GM18519 (cell line): Measurements from ENCODE around the gene BPTF.
"Not testable (repeated sequence)": the region's sequence is repeated elsewhere in the genome, so short reads cannot be mapped to it uniquely, and the experiment has no call there.

Experiments used
- ATAC-seq: cut with Tn5 transposase; IDR thresholded peaks from one replicate; pipeline ENCODE4 v1.9.1; 2021; ENCODE audit warnings: mild to moderate bottlenecking, moderate library complexity; ENCODE audit not compliant: unreplicated experiment, low FRiP score

The BPTF gene

DNA sequence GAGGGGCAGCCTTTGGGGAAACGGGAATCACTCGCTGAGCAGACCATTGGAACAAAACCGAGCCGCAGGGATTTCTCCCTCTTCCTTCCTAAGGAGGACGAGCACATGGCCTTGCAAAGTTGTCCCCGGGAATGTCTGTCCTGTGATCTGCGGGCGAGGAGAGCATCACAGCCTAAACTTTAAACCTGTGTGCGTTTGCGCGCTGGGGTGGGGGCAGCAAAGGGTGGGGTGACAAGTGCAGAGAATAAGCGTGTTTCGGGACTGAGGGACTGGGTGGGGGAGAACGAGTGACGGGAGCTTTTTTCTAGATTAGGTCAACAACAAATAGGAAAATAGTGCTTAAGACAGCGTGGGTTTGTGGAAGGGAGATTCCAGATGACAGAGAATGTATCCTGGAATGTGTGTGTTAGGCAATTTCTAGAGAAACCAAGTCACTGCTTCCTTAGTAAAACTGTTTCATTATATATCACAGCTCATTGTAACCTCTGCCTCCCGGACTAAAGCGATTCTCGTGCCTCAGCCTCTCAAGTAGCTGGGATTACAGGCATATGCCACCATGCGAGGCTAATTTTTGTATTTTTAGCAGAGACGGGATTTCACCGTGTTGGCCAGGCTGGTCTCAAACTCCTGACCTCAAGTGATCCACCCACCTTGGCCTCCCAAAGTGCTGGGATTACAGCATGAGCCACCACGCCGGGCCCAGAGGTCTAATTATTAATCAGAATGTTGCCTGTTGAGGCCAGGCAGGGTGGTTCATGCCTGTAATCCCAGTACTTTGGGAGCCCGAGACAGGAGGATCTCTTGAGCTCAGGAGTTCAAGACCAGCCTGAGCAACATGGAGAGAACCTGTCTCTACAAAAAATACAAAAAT, 171.2 kb downstream of the BPTF start, which contains the start of gene C17orf58:
Gene C17orf58, minus strand, starts transcription at position 169 of the 871 bp plus-strand sequence. CDS start 271 bp downstream, outside the sequence.
- not testable (repeated sequence) for ATAC-seq

DNA sequence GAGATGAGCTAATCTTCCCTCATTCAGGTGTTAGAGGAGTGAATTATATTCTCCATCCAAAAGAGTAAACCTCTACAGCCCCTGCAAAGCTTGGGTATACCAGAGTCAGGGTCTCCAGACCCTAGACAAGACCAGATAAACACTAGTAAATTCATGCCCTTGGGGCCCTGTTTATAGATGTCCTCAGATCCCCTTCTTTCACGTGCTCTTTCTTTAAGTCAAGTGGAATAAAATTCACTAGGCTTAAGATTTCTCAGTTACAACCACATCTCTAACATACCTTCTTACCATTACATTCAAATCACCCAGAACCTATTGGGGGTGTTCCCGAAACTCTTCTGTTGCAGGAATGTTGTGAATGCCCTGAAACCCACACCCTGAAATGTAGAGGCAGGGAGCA, 173.2 kb downstream of the BPTF start:
- no peak for ATAC-seq

DNA sequence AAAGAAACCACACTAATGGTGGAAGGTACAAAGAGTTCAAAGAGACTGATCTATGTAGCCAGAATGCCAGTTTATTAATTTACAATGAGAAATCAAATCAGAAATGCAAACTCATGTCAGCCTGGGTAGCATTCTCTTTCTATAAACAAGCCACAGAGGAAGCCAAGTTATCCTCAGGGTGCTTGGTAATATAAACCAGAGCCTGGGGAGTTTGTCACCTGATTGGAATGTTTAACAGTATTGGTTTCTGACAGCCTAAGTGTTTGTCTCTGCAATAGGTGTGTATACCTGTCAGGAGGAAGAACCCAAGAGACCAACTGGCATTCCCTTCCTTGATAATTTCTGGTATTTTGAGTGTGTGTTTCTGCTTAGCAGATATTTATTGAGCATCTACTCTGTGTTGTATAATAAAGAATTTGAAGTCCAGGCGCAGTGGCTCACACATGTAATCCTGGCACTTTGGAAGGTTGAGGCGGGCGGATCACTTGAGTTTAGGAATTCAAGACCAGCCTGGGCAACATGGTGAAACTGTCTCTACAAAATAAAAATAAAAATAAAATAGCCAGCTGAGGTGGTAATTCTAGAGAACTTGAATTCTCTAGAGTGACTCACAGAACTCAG, 174.1 kb downstream of the BPTF start:
- ATAC-seq, result no peak

DNA sequence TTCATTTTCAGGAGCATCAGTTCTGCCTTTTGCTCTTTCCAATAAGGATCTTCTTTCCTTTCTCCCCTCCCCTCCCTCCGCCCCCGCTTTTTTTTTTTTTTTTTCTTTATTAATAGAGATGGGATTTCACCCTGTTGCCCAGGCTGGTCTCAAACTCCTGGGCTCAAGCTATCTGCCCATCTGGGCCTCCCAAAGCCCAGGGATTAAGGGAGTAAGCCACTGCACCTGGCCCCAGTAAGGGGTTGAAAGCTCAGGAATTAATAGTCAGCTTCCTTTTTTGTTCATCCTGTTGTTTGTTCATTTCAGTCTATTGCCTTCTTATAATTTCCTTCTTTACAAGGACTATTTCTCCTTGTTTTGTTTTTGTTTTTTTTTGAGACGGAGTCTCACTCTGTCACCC, 178.9 kb downstream of the BPTF start:
- no peak for ATAC-seq

DNA sequence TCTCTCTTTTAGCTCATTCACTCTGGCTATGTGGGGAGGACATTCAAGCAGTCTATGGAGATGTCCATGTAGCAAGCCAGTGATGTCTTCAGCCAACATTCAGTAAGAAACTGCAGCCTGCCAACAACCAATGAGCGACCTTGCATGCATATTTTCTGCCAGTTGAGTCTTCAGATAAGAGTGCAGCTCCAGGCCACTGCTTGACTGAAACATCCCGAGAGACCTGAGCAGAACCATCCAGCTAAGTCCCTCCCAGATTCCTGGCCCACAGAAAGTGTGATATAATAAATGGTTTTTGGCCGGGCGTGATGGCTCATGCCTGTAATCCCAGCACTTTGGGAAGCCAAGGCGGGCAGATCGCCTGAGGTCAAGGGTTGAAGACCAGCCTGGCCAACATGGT, 181.5 kb downstream of the BPTF start:
- no peak for ATAC-seq

DNA sequence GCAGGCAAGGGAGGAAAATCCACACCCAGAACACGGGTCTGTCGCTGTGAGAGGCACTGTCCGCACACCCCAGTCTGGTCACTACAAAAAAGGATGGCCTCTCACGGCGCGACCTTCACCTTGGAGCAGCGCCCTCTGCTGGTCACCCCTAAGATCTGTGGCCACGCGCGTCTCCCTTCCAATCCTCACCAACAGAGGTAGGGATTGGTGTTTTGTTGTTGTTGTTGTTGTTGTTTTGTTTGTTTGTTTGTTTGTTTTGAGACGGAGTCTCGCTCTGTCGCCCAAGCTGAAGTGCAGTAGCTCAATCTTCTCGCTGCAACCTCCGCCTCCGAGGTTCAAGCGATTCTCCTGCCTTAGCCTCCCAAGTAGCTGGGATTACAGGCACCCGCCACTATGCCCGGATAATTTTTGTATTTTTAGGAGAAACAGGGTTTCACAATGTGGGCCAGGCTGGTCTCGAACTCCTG, 185.9 kb downstream of the BPTF start:
- no peak for ATAC-seq

DNA sequence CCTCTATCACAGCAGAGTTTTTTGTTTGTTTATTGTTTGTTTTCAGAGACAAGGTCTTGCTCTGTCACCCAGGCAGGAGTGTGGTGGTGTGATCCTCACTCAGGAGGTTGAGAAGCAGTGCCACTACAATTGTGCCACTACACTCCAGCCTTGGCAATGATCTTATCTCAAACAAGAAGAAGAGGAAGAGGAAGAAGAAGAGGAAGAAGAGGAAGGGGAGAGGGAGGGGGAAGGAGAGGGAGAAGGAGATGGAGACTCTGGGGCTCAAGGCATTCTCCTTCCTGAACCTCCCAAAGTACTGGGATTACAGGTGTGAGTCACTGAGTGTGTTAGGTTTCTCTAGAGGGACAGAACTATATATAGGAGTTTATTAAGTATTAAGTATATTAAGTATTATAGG, 188.1 kb downstream of the BPTF start:
- ATAC-seq, result no peak

DNA sequence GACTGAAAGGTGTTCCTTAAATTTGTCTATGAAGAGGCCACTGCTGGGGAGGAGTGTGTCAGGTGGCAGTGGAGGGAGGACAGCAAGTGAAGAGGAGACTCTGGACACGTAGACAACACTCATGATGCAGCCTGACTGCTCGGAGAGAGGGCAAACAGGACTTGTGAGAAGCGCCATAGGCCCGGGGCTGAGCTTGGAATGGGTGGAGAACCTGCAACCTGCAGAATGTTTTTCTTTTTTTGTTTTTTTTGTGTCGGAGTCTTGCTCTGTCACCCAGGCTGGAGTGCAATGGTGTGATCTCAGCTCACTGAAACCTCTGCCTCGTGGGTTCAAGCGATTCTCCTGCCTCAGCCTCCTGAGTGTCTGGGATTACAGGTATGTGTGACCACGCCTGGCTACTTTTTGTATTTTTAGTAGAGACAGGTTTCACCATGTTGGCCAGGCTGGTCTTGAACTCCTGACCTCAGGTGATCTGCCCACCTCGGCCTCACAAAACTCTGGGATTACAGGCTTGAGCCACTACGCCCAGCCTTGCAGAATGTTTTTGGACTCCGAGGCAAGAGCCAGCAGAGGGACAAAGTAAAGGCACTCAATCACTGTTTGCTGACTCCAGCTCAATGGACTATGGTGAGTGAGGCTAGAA, 189.9 kb downstream of the BPTF start:
- ATAC-seq, result no peak

DNA sequence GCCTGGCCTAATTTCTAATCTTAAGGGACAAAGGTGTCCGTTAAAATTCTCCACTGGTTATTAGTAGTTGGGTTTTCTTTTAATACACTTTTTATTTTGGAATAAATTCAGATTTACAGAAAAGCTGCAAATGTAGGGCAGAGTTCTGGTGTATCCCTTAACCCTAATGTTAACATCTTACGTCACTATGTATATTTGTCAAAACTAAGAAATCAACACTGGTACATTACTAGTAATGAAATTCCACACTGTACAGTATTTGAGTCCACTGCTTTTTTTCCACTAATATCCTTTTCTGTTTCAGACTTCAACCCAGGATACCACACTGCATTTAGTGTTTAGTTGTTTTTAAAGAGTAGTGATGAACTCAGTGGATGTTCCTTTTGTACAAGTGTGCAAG, 191.5 kb downstream of the BPTF start:
- no peak for ATAC-seq

DNA sequence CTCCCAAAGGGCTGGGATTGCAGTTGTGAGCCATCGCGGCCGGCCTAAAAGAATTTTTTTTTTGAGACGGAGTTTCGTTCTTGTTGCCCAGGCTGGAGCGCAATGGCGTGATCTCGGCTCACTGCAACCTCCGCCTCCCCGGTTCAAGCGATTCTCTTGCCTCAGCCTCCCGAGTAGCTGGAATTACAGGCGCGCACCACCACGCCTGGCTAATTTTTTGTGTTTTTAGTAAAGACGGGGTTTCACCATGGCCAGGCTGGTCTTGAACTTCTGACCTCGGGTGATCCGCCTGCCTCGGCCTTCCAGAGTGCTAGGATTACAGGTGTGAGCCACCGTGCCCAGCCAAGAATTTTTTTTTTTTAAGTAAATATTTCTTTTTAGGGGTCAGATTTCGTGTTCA, 193.2 kb downstream of the BPTF start:
- not testable (repeated sequence) for ATAC-seq

DNA sequence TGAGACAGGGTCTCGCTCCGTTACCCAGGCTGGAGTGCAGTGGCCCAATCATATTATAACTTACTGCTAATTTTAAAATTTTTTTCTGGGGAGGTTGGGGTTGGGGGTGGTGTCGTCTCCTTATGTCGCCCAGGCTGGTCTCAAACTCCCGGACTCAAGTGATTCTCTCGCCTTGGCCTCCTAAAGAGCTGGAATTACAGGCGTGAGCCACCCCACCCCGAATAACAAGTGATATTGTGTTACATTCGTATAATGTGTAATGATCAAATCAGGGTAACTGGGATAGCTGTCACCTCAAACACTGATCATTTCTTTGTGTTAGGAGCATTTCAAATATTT, 194.0 kb downstream of the BPTF start:
- ATAC-seq, result no peak

DNA sequence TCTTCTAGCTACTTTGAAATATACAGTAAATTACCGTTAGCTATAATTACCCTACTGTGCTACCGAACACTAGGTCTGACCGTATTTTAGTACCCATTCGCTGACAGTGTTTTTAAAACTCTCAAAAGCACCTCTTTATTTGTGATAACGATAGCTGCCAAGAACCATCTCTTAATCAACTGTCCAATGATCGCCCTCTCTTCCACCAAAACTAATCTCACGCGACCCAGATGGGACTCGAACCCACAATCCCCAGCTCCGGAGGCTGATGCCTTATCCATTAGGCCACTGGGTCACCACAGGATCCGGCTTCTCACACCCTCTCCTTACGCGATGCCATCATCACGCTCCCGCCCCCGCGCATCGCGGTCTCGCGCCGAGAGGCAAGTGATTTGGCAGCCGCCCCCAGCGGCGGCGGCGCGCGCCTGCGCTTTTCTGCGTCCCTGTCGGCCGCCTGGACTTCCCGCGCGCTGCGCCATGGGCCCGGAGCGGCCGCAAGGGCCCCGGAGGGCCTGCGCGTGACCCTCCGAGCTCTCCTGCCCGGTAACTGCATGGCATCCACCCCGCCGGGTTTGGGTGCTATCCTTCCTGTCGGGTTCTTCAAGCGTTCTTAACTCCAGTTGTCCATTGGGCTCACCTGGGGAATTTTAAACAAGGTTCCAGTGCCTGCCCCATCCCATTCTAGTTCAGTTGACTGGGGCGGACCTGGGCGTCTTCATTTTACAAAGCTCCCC, 194.5 kb downstream of the BPTF start:
- peak; percentile 88 for ATAC-seq

DNA sequence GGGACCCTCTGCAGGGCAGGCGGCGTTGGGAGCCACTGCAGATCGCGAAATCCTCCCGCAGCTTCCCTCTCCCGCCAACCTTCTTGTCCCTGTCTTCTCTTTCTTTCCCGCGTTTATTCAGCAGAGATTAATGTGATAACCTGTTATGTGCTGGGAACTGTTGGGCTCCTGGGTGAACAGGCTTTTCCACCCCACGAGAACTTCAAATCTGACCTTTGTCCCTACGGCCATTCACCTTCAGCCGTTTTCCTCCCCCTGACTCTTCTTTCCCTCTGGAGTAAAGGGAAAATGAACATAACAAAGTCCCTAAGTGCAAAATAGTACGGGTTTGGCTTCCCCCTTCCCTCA, 195.1 kb downstream of the BPTF start:
- ATAC-seq, result no peak

DNA sequence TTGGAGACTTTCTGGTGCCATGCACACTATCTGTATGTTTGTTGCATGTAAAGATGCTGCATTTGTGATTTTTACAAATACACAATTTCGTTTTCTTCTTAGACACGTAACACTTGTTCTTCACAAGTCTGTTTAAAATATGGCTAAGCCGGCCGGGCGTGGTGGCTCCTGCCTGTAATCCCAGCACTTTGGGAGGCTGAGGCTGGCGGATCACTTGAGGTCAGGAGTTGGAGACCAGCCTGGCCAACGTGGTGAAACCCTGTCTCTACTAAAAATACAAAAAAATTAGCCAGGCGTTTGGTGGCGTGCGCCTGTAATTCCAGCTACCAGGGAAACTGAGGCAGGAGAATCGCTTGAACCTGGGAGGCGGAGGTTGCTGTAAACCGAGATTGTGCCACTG, 195.5 kb downstream of the BPTF start:
- ATAC-seq, result not testable (repeated sequence)

DNA sequence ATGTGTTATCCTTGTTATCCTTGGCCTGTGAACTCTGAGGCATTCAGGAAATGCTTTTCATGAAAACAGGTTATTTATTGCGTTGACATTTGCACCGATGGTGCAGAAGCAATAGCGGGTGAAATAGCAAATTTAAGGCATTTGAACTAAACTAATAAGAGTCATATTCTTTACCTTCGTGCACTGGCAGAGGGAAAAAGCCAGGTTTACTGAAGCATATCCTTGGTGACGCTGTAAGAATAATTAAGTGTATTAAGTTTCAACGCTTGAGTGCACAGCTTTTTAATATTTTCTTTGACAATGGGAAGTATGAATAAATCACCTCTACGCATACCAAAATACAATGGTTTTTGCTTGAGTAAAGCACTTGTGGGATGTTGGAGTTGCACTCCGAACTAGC, 196.7 kb downstream of the BPTF start:
- ATAC-seq, result no peak

DNA sequence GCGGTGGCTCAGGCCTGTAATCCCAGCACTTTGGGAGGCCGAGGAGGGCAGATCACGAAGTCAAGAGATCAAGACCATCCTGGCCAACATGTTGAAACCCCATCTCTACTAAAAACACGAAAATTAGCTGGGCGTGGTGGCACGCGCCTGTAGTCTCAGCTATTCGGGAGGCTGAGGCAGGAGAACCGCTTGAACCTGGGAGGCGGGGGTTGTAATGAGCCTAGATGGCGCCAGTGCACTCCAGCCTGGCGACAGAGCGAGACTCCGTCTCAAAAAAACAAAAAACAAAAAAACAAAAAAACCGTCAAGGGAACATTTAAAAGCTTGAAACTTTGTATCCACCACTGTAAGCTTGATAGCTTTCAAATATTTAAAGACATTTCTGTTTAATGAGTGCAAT, 197.2 kb downstream of the BPTF start:
- ATAC-seq, result not testable (repeated sequence)

DNA sequence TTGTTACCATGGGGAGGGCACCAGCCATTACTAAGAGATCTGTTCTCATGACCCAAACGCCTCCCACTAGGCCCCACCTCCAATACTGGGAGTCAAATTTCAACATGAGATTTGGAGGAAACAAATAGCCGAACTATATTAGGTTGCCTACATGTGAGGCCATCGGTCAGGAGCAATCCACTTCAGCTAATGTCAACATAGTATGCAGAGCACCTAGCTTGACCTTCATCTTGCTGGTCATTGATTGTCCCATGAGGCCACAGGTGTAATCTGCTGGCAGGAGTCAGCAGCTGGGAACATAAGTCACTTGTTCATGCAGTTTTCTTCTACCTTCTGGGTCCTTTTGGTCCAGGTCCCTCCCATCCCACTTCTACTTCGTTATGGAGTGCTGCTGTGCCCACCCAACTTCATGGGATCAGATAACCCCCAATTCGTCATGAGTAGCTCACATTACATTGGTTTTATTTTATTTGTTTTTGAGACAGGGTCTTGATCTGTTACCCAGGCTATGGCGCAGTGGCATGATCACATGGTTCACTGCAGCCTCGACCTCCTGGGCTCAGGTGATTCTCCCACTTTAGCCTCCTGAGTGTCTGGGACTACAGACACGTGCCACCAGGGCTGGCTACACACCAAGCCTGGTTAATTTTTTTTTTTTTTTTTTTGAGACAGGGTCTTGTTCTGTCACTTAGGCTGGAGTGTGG, 204.4 kb downstream of the BPTF start:
- ATAC-seq, result no peak
